H9 (cell line): ENCODE data around the gene MYOF. TPM values are rescaled to one million over a fixed set of nuclear protein-coding genes. Genes with fewer than 3 reads are reported as not detected.

ENCODE experiments used
- DNase-seq: peaks from one replicate; pipeline ENCODE4 v3.0.0-alpha.2; 2017
- H2AFZ ChIP-seq: one replicate; pipeline ENCODE4 v1.6.1; 2013; ENCODE audit warnings: mild to moderate bottlenecking, low read length, control low read depth, moderate library complexity
- H2AK5ac ChIP-seq: 2 replicates; pipeline ENCODE4 v1.6.1; 2013; ENCODE audit warnings: low read length, control low read depth, mixed read lengths; ENCODE audit not compliant: insufficient read length
- H2BK120ac ChIP-seq: one replicate; pipeline ENCODE4 v1.6.1; 2013; ENCODE audit warnings: low read depth, mild to moderate bottlenecking, low read length, control low read depth, inconsistent platforms; ENCODE audit not compliant: poor library complexity, severe bottlenecking
- H2BK12ac ChIP-seq: 2 replicates; pipeline ENCODE4 v1.6.1; 2013; ENCODE audit warnings: low read length, control low read depth, mixed read lengths, low read depth; ENCODE audit not compliant: insufficient read length
- H2BK15ac ChIP-seq: 2 replicates; pipeline ENCODE4 v1.6.1; 2013; ENCODE audit warnings: low read depth, low read length, control low read depth
- H2BK20ac ChIP-seq: one replicate; pipeline ENCODE4 v1.6.1; 2013; ENCODE audit warnings: low read depth, mild to moderate bottlenecking, low read length, control low read depth, inconsistent platforms; ENCODE audit not compliant: poor library complexity, severe bottlenecking
- H2BK5ac ChIP-seq: 2 replicates; pipeline ENCODE4 v1.6.1; 2013; ENCODE audit warnings: low read length, control low read depth, mixed read lengths; ENCODE audit not compliant: insufficient read length
- H3K14ac ChIP-seq: 2 replicates; pipeline ENCODE4 v1.6.1; 2013; ENCODE audit warnings: low read length, control low read depth; ENCODE audit not compliant: insufficient read depth
- H3K18ac ChIP-seq: 2 replicates; pipeline ENCODE4 v1.6.1; 2013; ENCODE audit warnings: low read depth, mild to moderate bottlenecking, mixed read lengths, low read length, control low read depth; ENCODE audit not compliant: insufficient read length
- H3K23ac ChIP-seq: 2 replicates; pipeline ENCODE4 v1.6.1; 2013; ENCODE audit warnings: low read length, control low read depth, mixed read lengths, low read depth; ENCODE audit not compliant: insufficient read length
- H3K23me2 ChIP-seq: 2 replicates; pipeline ENCODE4 v1.6.1; 2013; ENCODE audit warnings: low read depth, mild to moderate bottlenecking, mixed read lengths, low read length, control low read depth; ENCODE audit not compliant: insufficient read length, poor library complexity, severe bottlenecking
- H3K27ac ChIP-seq: 2 replicates; pipeline ENCODE4 v1.5.1; 2013; ENCODE audit warnings: low read length, control low read depth, mixed read lengths, low read depth; ENCODE audit not compliant: insufficient read length
- H3K27me3 ChIP-seq: 2 replicates; pipeline ENCODE4 v1.6.1; 2013; ENCODE audit warnings: low read length, control low read depth, inconsistent platforms; ENCODE audit not compliant: insufficient read depth
- H3K4ac ChIP-seq: 2 replicates; pipeline ENCODE4 v1.6.1; 2013; ENCODE audit warnings: low read depth, mild to moderate bottlenecking, control low read depth, inconsistent platforms, low read length, moderate library complexity
- H3K4me1 ChIP-seq: 2 replicates; pipeline ENCODE4 v1.6.1; 2013; ENCODE audit warnings: low read length, control low read depth, inconsistent platforms; ENCODE audit not compliant: insufficient read depth
- H3K4me2 ChIP-seq: 2 replicates; pipeline ENCODE4 v1.6.1; 2013; ENCODE audit warnings: low read length, control low read depth, mixed read lengths; ENCODE audit not compliant: insufficient read length, insufficient read depth
- H3K56ac ChIP-seq: 2 replicates; pipeline ENCODE4 v1.6.1; 2013; ENCODE audit warnings: low read depth, mild to moderate bottlenecking, mixed read lengths, low read length, control low read depth; ENCODE audit not compliant: insufficient read length
- H3K79me1 ChIP-seq: 2 replicates; pipeline ENCODE4 v1.6.1; 2013; ENCODE audit warnings: low read depth, mild to moderate bottlenecking, moderate library complexity, low read length, control low read depth, inconsistent platforms; ENCODE audit not compliant: insufficient read depth, poor library complexity, severe bottlenecking
- H3K79me2 ChIP-seq: 2 replicates; pipeline ENCODE4 v1.6.1; 2013; ENCODE audit warnings: low read length, control low read depth, inconsistent platforms; ENCODE audit not compliant: insufficient read depth
- H3K9ac ChIP-seq: 2 replicates; pipeline ENCODE4 v1.6.1; 2013; ENCODE audit warnings: low read length, control low read depth, mixed read lengths; ENCODE audit not compliant: insufficient read length; ENCODE audit errors: extremely low read depth
- H3K9me3 ChIP-seq: one replicate; pipeline ENCODE4 v1.6.1; 2013; ENCODE audit warnings: low read depth, low read length, inconsistent platforms; ENCODE audit not compliant: control insufficient read depth
- H3T11ph ChIP-seq: one replicate; pipeline ENCODE4 v1.6.1; 2013; ENCODE audit warnings: mild to moderate bottlenecking, low read length, control low read depth, inconsistent platforms
- H4K20me1 ChIP-seq: one replicate; pipeline ENCODE4 v1.6.1; 2013; ENCODE audit not compliant: control insufficient read depth, insufficient read length, insufficient read depth
- H4K5ac ChIP-seq: 2 replicates; pipeline ENCODE4 v1.6.1; 2013; ENCODE audit warnings: low read depth, mild to moderate bottlenecking, mixed read lengths, low read length, control low read depth; ENCODE audit not compliant: insufficient read length
- H4K8ac ChIP-seq: replicated peaks from 2 replicates; pipeline ENCODE4 v1.6.1; 2013; ENCODE audit warnings: low read length, control low read depth, mixed read lengths, low read depth; ENCODE audit not compliant: insufficient read length
- H4K91ac ChIP-seq: 2 replicates; pipeline ENCODE4 v1.6.1; 2013; ENCODE audit warnings: low read depth, mild to moderate bottlenecking, moderate library complexity, mixed read lengths, low read length, control low read depth; ENCODE audit not compliant: insufficient read length
- H3K27ac Mint-ChIP-seq, 3 experiments: 2 replicates in 2 of 3; 3 replicates in 1 of 3; pipeline ENCODE4 v1.8.0; 2020 to 2021; ENCODE audit warnings: mixed read lengths in 3 of 3, mild to moderate bottlenecking in 1 of 3, moderate library complexity in 1 of 3
- H3K27me3 Mint-ChIP-seq: 2 replicates; pipeline ENCODE4 v1.8.0; 2021; ENCODE audit warnings: low read depth, mild to moderate bottlenecking, moderate library complexity, mixed read lengths
- H3K36me3 Mint-ChIP-seq, 3 experiments: 2 replicates in 2 of 3; 3 replicates in 1 of 3; pipeline ENCODE4 v1.8.0; 2020 to 2021; ENCODE audit warnings: low read depth in 3 of 3, mixed read lengths in 3 of 3; ENCODE audit not compliant: insufficient read depth in 1 of 3
- H3K4me1 Mint-ChIP-seq, 2 experiments: 2 replicates each; pipeline ENCODE4 v1.8.0; 2020; ENCODE audit warnings: mixed read lengths in 2 of 2
- H3K4me3 Mint-ChIP-seq, 2 experiments: 2 replicates in 1 of 2; 3 replicates in 1 of 2; pipeline ENCODE4 v1.8.0; 2020 to 2021; ENCODE audit warnings: mild to moderate bottlenecking in 2 of 2, mixed read lengths in 2 of 2, moderate library complexity in 1 of 2
- H3K9me3 Mint-ChIP-seq, 2 experiments: 2 replicates in 1 of 2; 3 replicates in 1 of 2; pipeline ENCODE4 v1.8.0; 2020; ENCODE audit warnings: mild to moderate bottlenecking in 2 of 2, mixed read lengths in 2 of 2, moderate library complexity in 1 of 2
- WGBS: extraction: QIAGEN DNeasy Blood & Tissue Kit; methylation state at CpG from one replicate; pipeline ENCODE4 v1.1.7; 2013; ENCODE audit warnings: missing lambda C conversion rate, low lambda C conversion rate, mixed read lengths; ENCODE audit not compliant: insufficient read length; ENCODE audit errors: extremely low coverage; 5-methylcytosine and 5-hydroxymethylcytosine counted together
- total RNA-seq: library from RNA; stranded (reverse); gene quantifications from 2 replicates; pipeline ENCODE4 v1.2.1, GENCODE V29; 2021
- TF ChIP-seq, protein P1 (sequence below): fragments of 200-600 bp; sonication (generic); conservative IDR thresholded peaks from 3 replicates; pipeline ENCODE4 v1.8.0; 2021; ENCODE audit warnings: antibody characterized with exemption, mild to moderate bottlenecking

MYOF gene
- total RNA-seq, 1 experiment from 2014 or later: 2.8 TPM

DNA sequence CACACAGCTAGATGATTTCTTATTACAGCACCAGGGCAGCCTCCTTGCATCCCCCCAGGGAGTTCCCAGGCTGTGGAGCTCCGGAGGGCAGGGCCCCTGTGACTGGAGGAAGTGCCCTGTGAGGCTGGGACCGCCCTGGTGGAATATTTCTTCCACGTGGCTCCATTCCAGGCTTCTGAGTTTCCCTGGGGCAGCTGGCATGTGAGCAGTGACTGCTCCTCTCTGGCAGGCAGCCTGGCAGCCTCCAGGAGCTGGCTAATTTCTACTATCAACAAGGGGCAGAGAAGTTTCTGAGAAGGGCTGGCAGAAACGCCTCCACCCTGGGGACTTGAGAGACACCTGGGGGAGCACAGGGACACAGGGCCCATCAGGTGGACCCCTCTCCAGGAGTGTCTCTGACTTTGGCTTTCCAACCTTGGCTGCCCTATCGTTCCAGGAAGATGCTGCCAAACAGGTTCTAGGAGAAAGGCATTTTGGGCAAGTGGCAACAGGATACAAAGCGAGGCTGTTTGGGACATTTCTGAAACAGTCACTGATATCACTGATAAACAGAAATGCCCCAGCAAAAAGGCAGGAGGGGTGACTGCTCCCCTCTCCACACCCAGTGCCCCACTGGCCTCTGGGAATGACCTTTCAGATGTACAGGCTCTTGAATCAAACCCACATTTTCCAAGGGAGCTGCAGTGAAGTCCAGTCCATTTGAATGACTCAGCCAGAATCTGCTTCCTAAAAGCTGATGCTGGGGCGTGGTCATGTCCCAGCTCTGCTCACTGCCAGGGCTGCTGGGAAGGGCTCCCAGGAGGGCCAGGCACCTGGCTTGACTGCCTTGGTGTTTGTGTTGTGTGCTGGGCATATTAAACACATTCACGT lies 16.1 kb downstream of the MYOF start:
- TF ChIP-seq, protein P1, sequence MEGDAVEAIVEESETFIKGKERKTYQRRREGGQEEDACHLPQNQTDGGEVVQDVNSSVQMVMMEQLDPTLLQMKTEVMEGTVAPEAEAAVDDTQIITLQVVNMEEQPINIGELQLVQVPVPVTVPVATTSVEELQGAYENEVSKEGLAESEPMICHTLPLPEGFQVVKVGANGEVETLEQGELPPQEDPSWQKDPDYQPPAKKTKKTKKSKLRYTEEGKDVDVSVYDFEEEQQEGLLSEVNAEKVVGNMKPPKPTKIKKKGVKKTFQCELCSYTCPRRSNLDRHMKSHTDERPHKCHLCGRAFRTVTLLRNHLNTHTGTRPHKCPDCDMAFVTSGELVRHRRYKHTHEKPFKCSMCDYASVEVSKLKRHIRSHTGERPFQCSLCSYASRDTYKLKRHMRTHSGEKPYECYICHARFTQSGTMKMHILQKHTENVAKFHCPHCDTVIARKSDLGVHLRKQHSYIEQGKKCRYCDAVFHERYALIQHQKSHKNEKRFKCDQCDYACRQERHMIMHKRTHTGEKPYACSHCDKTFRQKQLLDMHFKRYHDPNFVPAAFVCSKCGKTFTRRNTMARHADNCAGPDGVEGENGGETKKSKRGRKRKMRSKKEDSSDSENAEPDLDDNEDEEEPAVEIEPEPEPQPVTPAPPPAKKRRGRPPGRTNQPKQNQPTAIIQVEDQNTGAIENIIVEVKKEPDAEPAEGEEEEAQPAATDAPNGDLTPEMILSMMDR: no peak
- H3K4me2 ChIP-seq: no peak overlapping the region
- H2BK12ac ChIP-seq: no peak overlapping the region
- no peak overlapping the region for H3T11ph ChIP-seq
- no peaks in the 10 kb centered on the region for H3K79me1 ChIP-seq
- H3K27me3 ChIP-seq: no peaks in the 10 kb centered on the region
- H3K56ac ChIP-seq: no peak overlapping the region
- Mint-ChIP-seq H3K27me3 (no peaks in the 10 kb centered on the region), H3K4me1 (peaks cover 15 to 18% of the 10 kb centered on the region in 2 experiments), H3K9me3 (no peaks in the 10 kb centered on the region; a peak in 1 of 5 replicates), H3K36me3 (no peaks in the 10 kb centered on the region), H3K27ac (0 out of 7 replicates have a peak overlapping the region, but pooled peaks of 2 of the 3 experiments have one; percentile 61 to 64), H3K4me3 (no peak overlapping the region)
- no peak overlapping the region for H2BK15ac ChIP-seq
- no peaks in the 10 kb centered on the region for H4K20me1 ChIP-seq
- WGBS: no CpG with 5 or more reads among the region's 8 CpGs
- no peaks in the 10 kb centered on the region for H3K9me3 ChIP-seq
- H4K91ac ChIP-seq: no peak overlapping the region
- H3K27ac ChIP-seq: no peak overlapping the region
- no peak for DNase-seq
- no peak overlapping the region for H2BK20ac ChIP-seq
- no peak overlapping the region for H2BK5ac ChIP-seq
- H4K8ac ChIP-seq: no peak overlapping the region
- no peak overlapping the region for H4K5ac ChIP-seq
- no peak overlapping the region for H3K18ac ChIP-seq
- H2AK5ac ChIP-seq: no peak overlapping the region
- no peaks in the 10 kb centered on the region; the same call in 1 of the 2 replicates for H3K4me1 ChIP-seq
- no peak overlapping the region for H2AFZ ChIP-seq
- H3K14ac ChIP-seq: no peak overlapping the region; the same call in 1 of the 2 replicates
- H2BK120ac ChIP-seq: no peak overlapping the region
- no peak overlapping the region for H3K23ac ChIP-seq
- no peaks in the 10 kb centered on the region for H3K79me2 ChIP-seq
- H3K4ac ChIP-seq: no peak overlapping the region
- no peaks in the 10 kb centered on the region for H3K23me2 ChIP-seq
- H3K9ac ChIP-seq: no peak overlapping the region
